HG03108 (cell line): ENCODE measurements around the gene SPIN2B.

ENCODE experiments used
- ATAC-seq: cut with Tn5 transposase; IDR thresholded peaks from one replicate; pipeline ENCODE4 v1.9.1; 2021; ENCODE audit warnings: moderate library complexity; ENCODE audit not compliant: unreplicated experiment

Gene SPIN2B

GRCh38 chrX:57074458-57074857 lies 46.9 kb downstream of the SPIN2B start:
- ATAC-seq: no peak

GRCh38 chrX:57070185-57070984 lies 51.0 kb downstream of the SPIN2B start:
- no peak for ATAC-seq
